ENCODE measurements around the gene FCGR3A.
"Not testable (repeated sequence)": the region's sequence is repeated elsewhere in the genome, so short reads cannot be mapped to it uniquely, and the experiment has no call there.

FCGR3A gene

GRCh38 chr1:161554815-161555417 lies 5.3 kb upstream of the FCGR3A start:
- DNase-seq, result not testable (repeated sequence)

- not testable (repeated sequence) for DNase-seq
Observed at GRCh38 chr1:161554340-161554739, 4.7 kb upstream of the FCGR3A start.

- DNase-seq, result not testable (repeated sequence)
Observed at GRCh38 chr1:161553631-161554030, 4.0 kb upstream of the FCGR3A start.

GRCh38 chr1:161550942-161551341 lies 1.3 kb upstream of the FCGR3A start:
- DNase-seq, result not testable (repeated sequence)

- not testable (repeated sequence) for DNase-seq
Observed at GRCh38 chr1:161548749-161549406, 740 bp downstream of the FCGR3A start.

- DNase-seq, result not testable (repeated sequence)
Observed at GRCh38 chr1:161547995-161548741, 1.4 kb downstream of the FCGR3A start.

- peak; percentile 31 for DNase-seq
Observed at GRCh38 chr1:161545005-161545731, 4.5 kb downstream of the FCGR3A start.

- peak; percentile 69 for DNase-seq
Observed at GRCh38 chr1:161543125-161543524, 6.5 kb downstream of the FCGR3A start.

- DNase-seq, result peak; percentile 97
Observed at GRCh38 chr1:161542091-161542559, 7.5 kb downstream of the FCGR3A start.

GRCh38 chr1:161540570-161540960 lies 9.1 kb downstream of the FCGR3A start:
- peak; percentile 58 for DNase-seq

GRCh38 chr1:161539731-161540569 lies 9.7 kb downstream of the FCGR3A start:
- DNase-seq, result peak; percentile 96

- DNase-seq, result not testable (repeated sequence)
Observed at GRCh38 chr1:161538925-161539479, 10.6 kb downstream of the FCGR3A start.

- not testable (repeated sequence) for DNase-seq
Observed at GRCh38 chr1:161537068-161537669, 12.4 kb downstream of the FCGR3A start.

GRCh38 chr1:161532644-161533567 lies 16.7 kb downstream of the FCGR3A start:
- DNase-seq, result not testable (repeated sequence)

- no peak for DNase-seq
Observed at GRCh38 chr1:161531986-161532643, 17.5 kb downstream of the FCGR3A start.

GRCh38 chr1:161530671-161531641 lies 18.7 kb downstream of the FCGR3A start:
- DNase-seq, result peak; percentile 97

- peak; percentile 85 for DNase-seq
Observed at GRCh38 chr1:161530158-161530557, 19.5 kb downstream of the FCGR3A start.

- peak; percentile 64 for DNase-seq
Observed at GRCh38 chr1:161529463-161530104, 20.0 kb downstream of the FCGR3A start.

Measured in hematopoietic multipotent progenitor cell treated with erythropoietin and hydrocortisone succinate and interleukin-3 and kit ligand, for 8 days (in vitro differentiated cells).